B cell (primary cell): Measurements from ENCODE around the gene CDK5R2. TPM values are rescaled to one million over a fixed set of nuclear protein-coding genes. Genes with fewer than 3 reads are reported as not detected.

Experiments used
- ATAC-seq: fragments of 200-7000 bp; cut with Tn5 transposase; one replicate; pipeline ENCODE4 v1.10.0; 2021; ENCODE audit warnings: low read depth, mild to moderate bottlenecking, moderate number of reproducible peaks, moderate library complexity
- CTCF ChIA-PET: fragments of 350-600 bp; sonication (Branson Sonifier 250); formaldehyde crosslinking; loops from one replicate; lab custom pipeline; 2021; ENCODE audit warnings: antibody characterized with exemption, inconsistent platforms; lab: Charles Lee
- POLR2A ChIA-PET: fragments of 350-600 bp; sonication (Branson Sonifier 250); formaldehyde crosslinking; loops from one replicate; lab custom pipeline; 2021; ENCODE audit warnings: antibody characterized with exemption; lab: Charles Lee
- DNase-seq: peaks from one replicate; pipeline ENCODE4 v3.0.0; 2013
- H2AFZ ChIP-seq: 2 replicates; pipeline ENCODE4 v1.6.1; 2012; ENCODE audit warnings: mild to moderate bottlenecking, low read depth, low read length; ENCODE audit not compliant: insufficient read depth, poor library complexity, severe bottlenecking
- H3K27ac ChIP-seq, 2 donors: 1 replicate in 1 of 2; 2 replicates in 1 of 2; pipeline ENCODE4 v1.5.1; 2012 to 2013; ENCODE audit warnings: low read length in 2 of 2, mild to moderate bottlenecking in 2 of 2, moderate library complexity in 1 of 2
- H3K27me3 ChIP-seq, 4 experiments: fragments of 200-600 bp in 1 of 4; sonication (generic) in 1 of 4; replicated peaks in 1 of 4; 1 replicate in 2 of 4; 2 replicates in 2 of 4; pipeline versions ENCODE4 v1.6.1 to v1.7.0; 2013 to 2016; ENCODE audit warnings: low read length in 3 of 4, mild to moderate bottlenecking in 2 of 4, mixed read lengths in 1 of 4, moderate library complexity in 1 of 4; ENCODE audit not compliant: insufficient read depth in 4 of 4, control insufficient read depth in 3 of 4; ENCODE audit errors: control extremely low read depth in 1 of 4
- H3K36me3 ChIP-seq, 2 experiments: replicated peaks in 1 of 2; 1 replicate in 1 of 2; 2 replicates in 1 of 2; pipeline versions ENCODE4 v1.6.1 to v1.7.1; 2013; ENCODE audit warnings: low read length in 1 of 2; ENCODE audit not compliant: insufficient read depth in 2 of 2, control insufficient read depth in 1 of 2; ENCODE audit errors: control extremely low read depth in 1 of 2, extremely low read depth in 1 of 2
- H3K4me1 ChIP-seq, 2 donors: fragments of 200-600 bp in 1 of 2; sonication (generic) in 1 of 2; 1 replicate in 1 of 2; 2 replicates in 1 of 2; pipeline versions ENCODE4 v1.5.1 to v1.6.1; 2013 to 2017; ENCODE audit warnings: low read length in 2 of 2; ENCODE audit not compliant: control insufficient read depth in 2 of 2, insufficient read depth in 2 of 2
- H3K4me2 ChIP-seq: replicated peaks from 2 replicates; pipeline ENCODE3; 2012; ENCODE audit warnings: mild to moderate bottlenecking, low read depth, low read length; ENCODE audit not compliant: poor library complexity, severe bottlenecking
- H3K4me3 ChIP-seq, 5 experiments: fragments of 200-600 bp in 1 of 5; sonication (generic) in 1 of 5; 1 replicate in 3 of 5; 2 replicates in 2 of 5; pipeline versions ENCODE4 v1.5.1 to v1.7.0; 2011 to 2016; ENCODE audit warnings: low read length in 4 of 5, mild to moderate bottlenecking in 4 of 5, low read depth in 2 of 5, control low read depth in 1 of 5, moderate library complexity in 1 of 5; ENCODE audit not compliant: insufficient read depth in 1 of 5; ENCODE audit errors: control extremely low read depth in 1 of 5, extremely low read depth in 1 of 5
- H3K79me2 ChIP-seq: fragments of 200-600 bp; sonication (generic); one replicate; pipeline ENCODE4 v1.6.0; 2016; ENCODE audit warnings: low read length; ENCODE audit not compliant: control insufficient read depth, insufficient read depth
- H3K9ac ChIP-seq: fragments of 200-600 bp; sonication (generic); 2 replicates; pipeline ENCODE4 v1.6.1; 2017; ENCODE audit warnings: mild to moderate bottlenecking, low read length, moderate library complexity
- H3K9me3 ChIP-seq, 3 donors: one replicate each; pipeline versions ENCODE4 v1.6.1 to v1.7.1; 2013; ENCODE audit warnings: low read length in 2 of 3; ENCODE audit not compliant: control insufficient read depth in 2 of 3, insufficient read depth in 1 of 3; ENCODE audit errors: control extremely low read depth in 1 of 3
- H4K20me1 ChIP-seq: 2 replicates; pipeline ENCODE4 v1.6.0; 2012; ENCODE audit warnings: mild to moderate bottlenecking, low read length; ENCODE audit not compliant: insufficient read depth, control insufficient read depth, poor library complexity, severe bottlenecking
- H3K27ac Mint-ChIP-seq: one replicate; pipeline ENCODE4 v1.8.0; 2021; ENCODE audit warnings: mixed read lengths
- H3K27me3 Mint-ChIP-seq: one replicate; pipeline ENCODE4 v1.8.0; 2021; ENCODE audit warnings: mixed read lengths
- H3K4me1 Mint-ChIP-seq: one replicate; pipeline ENCODE4 v1.8.0; 2021; ENCODE audit warnings: mixed read lengths
- H3K4me3 Mint-ChIP-seq: one replicate; pipeline ENCODE4 v1.8.0; 2021; ENCODE audit warnings: mixed read lengths
- H3K9me3 Mint-ChIP-seq: one replicate; pipeline ENCODE4 v1.8.0; 2022; ENCODE audit warnings: mixed read lengths; ENCODE audit not compliant: insufficient read depth
- CTCF ChIP-seq: fragments of 200-600 bp; IDR thresholded peaks from one replicate; pipeline ENCODE4 v1.8.0; 2022; ENCODE audit warnings: antibody characterized with exemption, mild to moderate bottlenecking
- EZH2 ChIP-seq: IDR thresholded peaks from 2 replicates; pipeline ENCODE4 v1.6.1; 2012; ENCODE audit warnings: borderline replicate concordance, low read depth, mild to moderate bottlenecking, moderate library complexity, low read length; ENCODE audit not compliant: insufficient read depth, poor library complexity, severe bottlenecking
- WGBS: methylation state at CpG from one replicate; pipeline ENCODE4 v1.1.5; 2013; ENCODE audit warnings: missing lambda C conversion rate; ENCODE audit not compliant: insufficient coverage; 5-methylcytosine and 5-hydroxymethylcytosine counted together
- intact Hi-C: fragments of 100-400 bp; cut with micrococcal nuclease; formaldehyde crosslinking; loops from one replicate; pipeline ENCODE4 v1.10.0; 2022
- polyA minus RNA-seq: library from RNA; depleted of rRNA, polyadenylated mRNA; stranded (reverse); fragments of >200 nt; gene quantifications from 2 replicates; pipeline ENCODE4 v1.2.3, GENCODE V29; 2012
- polyA plus RNA-seq: library from polyadenylated mRNA; depleted of rRNA; stranded (reverse); fragments of >200 nt; gene quantifications from 2 replicates; pipeline ENCODE4 v1.2.3, GENCODE V29; 2012
- total RNA-seq, 2 donors: library from RNA; stranded (reverse); fragments of 120-200 nt in 1 of 2; gene quantifications; 1 replicate in 1 of 2; 2 replicates in 1 of 2; pipeline versions ENCODE4 v1.2.3 to v1.2.4, GENCODE V29; 2013 to 2022

Gene CDK5R2
- 0.12 TPM in 1 of 2 replicates, not detected in the other for total RNA-seq
- not detected for total RNA-seq (2013)
- polyA plus RNA-seq: not detected in 2 replicates
- polyA minus RNA-seq: not detected in 2 replicates

GRCh38 chr2:218959141-218959731, at the start of gene CDK5R2:
Gene CDK5R2 (plus strand): TSS chr2:218959666. CDS start chr2:218959821, 155 bp downstream.
- Mint-ChIP-seq H3K9me3 (no peaks in the 10 kb centered on the region), H3K4me1 (peaks cover 21% of the 10 kb centered on the region), H3K4me3 (peak within 1 kb of the TSS; percentile 82), H3K27ac (peak within 1 kb of the TSS; percentile 41), H3K27me3 (peaks cover 72% of the 10 kb centered on the region)
- H3K79me2 ChIP-seq: no peaks in the 10 kb centered on the region
- H3K27me3 ChIP-seq: peaks cover 0 to 73% (median 38%) of the 10 kb centered on the region in 4 experiments
- POLR2A ChIA-PET: no interaction called here
- peaks cover 0 to 36% (median 3%) of the 10 kb centered on the region in 3 donors for H3K9me3 ChIP-seq
- H3K9ac ChIP-seq: peak within 1 kb of the TSS; percentile 57
- H2AFZ ChIP-seq: peak within 1 kb of the TSS; percentile 65
- H3K36me3 ChIP-seq: no peaks in the 10 kb centered on the region
- CTCF ChIA-PET: interaction anchor here (0.9 to 2.3 kb wide), 5 partner anchors 21 to 83 kb away, joined by 3 to 9 read pairs (median 4); no protein-coding TSS in a partner anchor
- WGBS: 3% methylated on average over 31 of the region's 37 CpGs
- no peak for TF ChIP-seq CTCF
- no peak for TF ChIP-seq EZH2
- H3K4me2 ChIP-seq: peak within 1 kb of the TSS; percentile 94
- peak; percentile 85 for DNase-seq
- intact Hi-C loops: no loop called here
- H4K20me1 ChIP-seq: no peaks in the 10 kb centered on the region
- no peak within 1 kb of the TSS for H3K27ac ChIP-seq
- H3K4me1 ChIP-seq: peaks cover 24 to 39% of the 10 kb centered on the region in 2 donors
- ATAC-seq: peak; percentile 97
- H3K4me3 ChIP-seq: peak within 1 kb of the TSS in 4 of 5 experiments; percentile 21 to 57 (median 48)

GRCh38 chr2:218910741-218911140, 48.7 kb upstream of the CDK5R2 start:
- H3K4me3 Mint-ChIP-seq: no peak overlapping the region
- no peaks in the 10 kb centered on the region for H3K79me2 ChIP-seq
- no peak for TF ChIP-seq CTCF
- TF ChIP-seq EZH2: no peak
- no peaks in the 10 kb centered on the region for H3K9me3 Mint-ChIP-seq
- peaks cover 10% of the 10 kb centered on the region for H3K4me1 Mint-ChIP-seq
- H3K9me3 ChIP-seq: peaks cover 0 to 6% (median 1%) of the 10 kb centered on the region in 3 donors
- H3K36me3 ChIP-seq: no peaks in the 10 kb centered on the region
- H3K4me1 ChIP-seq: peaks cover 11 to 15% of the 10 kb centered on the region in 2 donors
- no peak overlapping the region for H3K9ac ChIP-seq
- ChIA-PET CTCF (interaction anchor here (0.9 to 4.8 kb wide), 3 partner anchors 12 to 58 kb away, joined by 3 to 36 read pairs (median 12); no protein-coding TSS in a partner anchor), POLR2A (interaction anchor here (1.1 kb wide), 1 partner anchor 29 kb away, joined by 3 read pairs; no protein-coding TSS in a partner anchor)
- ATAC-seq (no peak), DNase-seq (no peak)
- intact Hi-C loops: no loop called here
- no peak overlapping the region for H3K27ac ChIP-seq
- no peak overlapping the region for H2AFZ ChIP-seq
- H3K4me3 ChIP-seq: no peak overlapping the region
- H4K20me1 ChIP-seq: no peaks in the 10 kb centered on the region
- H3K27me3 ChIP-seq: peaks cover 0 to 7% (median 0%) of the 10 kb centered on the region in 4 experiments
- H3K27me3 Mint-ChIP-seq: peaks cover 19% of the 10 kb centered on the region
- H3K27ac Mint-ChIP-seq: no peak overlapping the region
- no peak overlapping the region for H3K4me2 ChIP-seq
- 100% methylated on average over 4 of the region's 6 CpGs for WGBS
